ENCODE measurements around the gene CD300C.
"Not testable (repeated sequence)": the region's sequence is repeated elsewhere in the genome, so short reads cannot be mapped to it uniquely, and the experiment has no call there.

Gene CD300C

GRCh38 chr17:74520016-74520434, 25.9 kb downstream of the CD300C start:
- peak; percentile 33 for DNase-seq (ENCODE audit: extremely low spot score)
- ChIA-PET CTCF (interaction anchor here (0.8 to 1.6 kb wide), 5 partner anchors 10 to 82 kb away, joined by 3 to 6 read pairs (median 3); no protein-coding TSS in a partner anchor), POLR2A (no interaction called here)
- TF ChIP-seq CTCF (IDR thresholded peaks at IDR 0.05; ENCODE audit: control extremely low read depth, extremely low read depth, low read depth, missing control alignments): no peak

- CTCF ChIA-PET: interaction anchor here (1.6 kb wide), 1 partner anchor 61 kb away, joined by 4 read pairs; no protein-coding TSS in a partner anchor
- POLR2A ChIA-PET; DNase-seq (ENCODE audit: extremely low spot score): not testable (repeated sequence)
Measured at GRCh38 chr17:74518413-74518981, 27.4 kb downstream of the CD300C start.

GRCh38 chr17:74516561-74517328, 29.2 kb downstream of the CD300C start:
- POLR2A ChIA-PET: no interaction called here
- CTCF ChIA-PET: interaction anchor here (1.7 to 2.1 kb wide), 2 partner anchors 16 to 137 kb away, joined by 5 to 6 read pairs; no protein-coding TSS in a partner anchor
- TF ChIP-seq CTCF (IDR thresholded peaks at IDR 0.05; ENCODE audit: control extremely low read depth, extremely low read depth, low read depth, missing control alignments): no peak
- DNase-seq (ENCODE audit: extremely low spot score): no peak

- DNase-seq (ENCODE audit: extremely low spot score): no peak
- ChIA-PET POLR2A (no interaction called here), CTCF (interaction anchor here (0.6 to 2.1 kb wide), 3 partner anchors 12 to 136 kb away, joined by 3 to 6 read pairs (median 5); no protein-coding TSS in a partner anchor)
- TF ChIP-seq CTCF (IDR thresholded peaks at IDR 0.05; ENCODE audit: control extremely low read depth, extremely low read depth, low read depth, missing control alignments): no peak
Measured at GRCh38 chr17:74515941-74516340, 30.0 kb downstream of the CD300C start.

- no peak for TF ChIP-seq CTCF (IDR thresholded peaks at IDR 0.05; ENCODE audit: control extremely low read depth, extremely low read depth, low read depth, missing control alignments)
- ChIA-PET POLR2A (no interaction called here), CTCF (interaction anchor here (0.9 to 2.1 kb wide), 3 partner anchors 12 to 135 kb away, joined by 3 to 6 read pairs (median 5); no protein-coding TSS in a partner anchor)
- peak; percentile 13 for DNase-seq (ENCODE audit: extremely low spot score)
Measured at GRCh38 chr17:74514632-74515334, 31.1 kb downstream of the CD300C start.

GRCh38 chr17:74513987-74514631, 31.8 kb downstream of the CD300C start:
- ChIA-PET POLR2A (no interaction called here), CTCF (interaction anchor here (1.7 to 3.0 kb wide), 3 partner anchors 26 to 135 kb away, joined by 4 to 13 read pairs (median 7); no protein-coding TSS in a partner anchor)
- DNase-seq (ENCODE audit: extremely low spot score): peak; percentile 18
- TF ChIP-seq CTCF (IDR thresholded peaks at IDR 0.05; ENCODE audit: control extremely low read depth, extremely low read depth, low read depth, missing control alignments): no peak

Measured in GM10248 (cell line).